ENCODE data around the gene DNAH17. TPM values are rescaled to one million over a fixed set of nuclear protein-coding genes. Genes with fewer than 3 reads are reported as not detected.

The DNAH17 gene
- total RNA-seq, 1 experiment from 2014 or later, result 0.13 TPM

DNA sequence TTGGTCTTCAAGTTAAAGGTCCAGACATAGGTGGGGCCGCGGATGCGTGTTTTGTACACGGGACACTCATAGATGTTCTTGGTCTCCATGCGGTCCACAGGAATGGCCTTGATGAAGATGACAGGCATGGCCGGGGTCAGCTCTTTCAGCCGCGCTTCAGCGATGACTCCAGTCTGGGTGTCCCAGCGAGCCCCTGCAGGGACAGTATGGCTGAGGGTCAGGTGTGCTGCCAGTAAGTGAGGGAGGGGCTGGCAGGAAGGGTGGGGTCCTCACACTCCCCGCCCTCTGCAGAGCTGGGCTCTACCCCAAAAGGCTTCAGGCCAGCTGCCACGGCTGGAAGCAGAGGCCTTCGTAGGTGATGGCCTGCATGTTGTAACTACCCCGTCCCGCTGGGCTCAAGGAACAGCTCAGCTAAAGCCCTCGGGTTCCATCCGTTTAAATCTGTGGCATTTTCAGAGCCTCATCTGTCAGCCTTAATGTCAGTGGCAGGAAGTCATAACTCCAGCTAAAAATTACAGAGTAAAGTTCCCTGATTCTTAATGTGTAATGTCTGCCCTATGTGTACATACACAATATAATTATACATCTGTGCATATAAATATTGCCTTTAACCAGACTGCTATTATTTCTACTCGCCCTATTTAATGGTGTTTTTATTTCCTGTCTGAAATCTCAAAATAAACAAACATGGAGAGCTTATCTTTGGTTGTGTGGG is 153.1 kb downstream of the DNAH17 start:
- Histone ChIP-seq H3K79me1 (ENCODE audit: insufficient read depth, low read depth, low read length, poor library complexity, severe bottlenecking) (no peaks in the 10 kb centered on the region), H3K4me2 (ENCODE audit: insufficient read depth, insufficient read length, low read length) (no peak overlapping the region), H2BK15ac (ENCODE audit: low read depth, low read length) (no peak overlapping the region), H4K5ac (ENCODE audit: insufficient read length, low read depth, low read length) (no peak overlapping the region), H3K23ac (ENCODE audit: insufficient read length, low read depth, low read length) (no peak overlapping the region), H4K91ac (ENCODE audit: insufficient read length, low read depth, low read length) (no peak overlapping the region), H2AK5ac (ENCODE audit: insufficient read length, low read length) (no peak overlapping the region), H3K27ac (ENCODE audit: insufficient read length, low read depth, low read length) (no peak overlapping the region), H2BK20ac (ENCODE audit: low read depth, low read length, poor library complexity, severe bottlenecking) (no peak overlapping the region), H3K9me3 (ENCODE audit: control insufficient read depth, low read depth, low read length) (no peaks in the 10 kb centered on the region), H3K18ac (ENCODE audit: insufficient read length, low read depth, low read length) (no peak overlapping the region), H4K20me1 (ENCODE audit: control insufficient read depth, insufficient read depth, insufficient read length) (peaks cover 2% of the 10 kb centered on the region), H3K56ac (ENCODE audit: insufficient read length, low read depth, low read length) (no peak overlapping the region), H3K4ac (ENCODE audit: low read depth, low read length) (no peak overlapping the region), H3K9ac (ENCODE audit: extremely low read depth, insufficient read length, low read length) (no peak overlapping the region), H3K27me3 (ENCODE audit: insufficient read depth, low read length) (no peaks in the 10 kb centered on the region), H2BK12ac (ENCODE audit: insufficient read length, low read depth, low read length) (no peak overlapping the region), H2BK5ac (ENCODE audit: insufficient read length, low read length) (no peak overlapping the region), H2AFZ (ENCODE audit: low read length) (no peak overlapping the region), H2BK120ac (ENCODE audit: low read depth, low read length, poor library complexity, severe bottlenecking) (no peak overlapping the region), H3K4me1 (ENCODE audit: insufficient read depth, low read length) (no peaks in the 10 kb centered on the region), H3K23me2 (ENCODE audit: insufficient read length, low read depth, low read length, poor library complexity, severe bottlenecking) (no peaks in the 10 kb centered on the region), H4K8ac (replicated peaks; ENCODE audit: insufficient read length, low read depth, low read length) (no peak overlapping the region), H3K79me2 (ENCODE audit: insufficient read depth, low read length) (no peaks in the 10 kb centered on the region), H3T11ph (ENCODE audit: low read length) (no peak overlapping the region), H3K14ac (ENCODE audit: insufficient read depth, low read length) (no peak overlapping the region)
- Mint-ChIP-seq H3K4me3 (no peak overlapping the region; a peak in 1 of 5 replicates), H3K9me3 (no peaks in the 10 kb centered on the region), H3K4me1 (peaks cover 9 to 14% of the 10 kb centered on the region in 2 experiments), H3K27me3 (ENCODE audit: low read depth) (no peaks in the 10 kb centered on the region), H3K27ac (no peak overlapping the region), H3K36me3 (ENCODE audit: insufficient read depth in 1 of 3, low read depth in 3 of 3) (peaks cover 30 to 64% (median 56%) of the 10 kb centered on the region in 3 experiments)
- no peak for DNase-seq
- TF ChIP-seq CTCF (conservative IDR thresholded peaks at IDR 0.05), result no peak
- WGBS (ENCODE audit: extremely low coverage, insufficient read length, low lambda C conversion rate), result no CpG with 5 or more reads among the region's 18 CpGs

All from H9 (cell line).